ENCODE data around the gene TCF4.

- TF ChIP-seq MXI1 (IDR thresholded peaks at IDR 0.05; ENCODE audit: low read depth, low read length) (no peak), RCOR1 (IDR thresholded peaks at IDR 0.05; ENCODE audit: low read length) (no peak), TCF12 (IDR thresholded peaks at IDR 0.05) (no peak), POLR2AphosphoS5 (IDR thresholded peaks at IDR 0.05; ENCODE audit: low read depth, low read length) (no peak), RXRA (IDR thresholded peaks at IDR 0.05; ENCODE audit: borderline replicate concordance, low read depth) (no peak), CTCF (IDR thresholded peaks at IDR 0.05) (no peak), IRF3 (IDR thresholded peaks at IDR 0.05; ENCODE audit: low read depth, low read length) (no peak)
Measured at GRCh38 chr18:55552526-55553189, 35.3 kb downstream of the TCF4 start.
